Parathyroid adenoma (tissue), 2 donors: ENCODE measurements around the gene ZNF384.

Experiments
- H2AFZ ChIP-seq: fragments of 300-600 bp; sonication (generic); one replicate; pipeline ENCODE4 v1.7.0; 2017; ENCODE audit warnings: antibody characterized with exemption, mild to moderate bottlenecking
- H3K27ac ChIP-seq: fragments of 300-600 bp; sonication (generic); one replicate; pipeline ENCODE4 v1.7.0; 2017
- H3K27me3 ChIP-seq: fragments of 300-600 bp; sonication (generic); one replicate; pipeline ENCODE4 v1.7.0; 2017; ENCODE audit warnings: low read length; ENCODE audit not compliant: control insufficient read depth, insufficient read depth
- H3K36me3 ChIP-seq: fragments of 300-600 bp; sonication (generic); one replicate; pipeline ENCODE4 v1.7.0; 2017; ENCODE audit warnings: low read length; ENCODE audit not compliant: control insufficient read depth, insufficient read depth
- H3K4me1 ChIP-seq: fragments of 300-600 bp; sonication (generic); one replicate; pipeline ENCODE4 v1.7.0; 2017; ENCODE audit warnings: control low read depth
- H3K4me2 ChIP-seq: fragments of 300-600 bp; sonication (generic); one replicate; pipeline ENCODE4 v1.7.0; 2017; ENCODE audit warnings: low read length
- H3K4me3 ChIP-seq: fragments of 300-600 bp; sonication (generic); one replicate; pipeline ENCODE4 v1.7.0; 2017; ENCODE audit warnings: low read depth, low read length
- H3K79me2 ChIP-seq: fragments of 300-600 bp; sonication (generic); one replicate; pipeline ENCODE4 v1.7.0; 2017; ENCODE audit warnings: control low read depth
- H3K9ac ChIP-seq: fragments of 300-600 bp; sonication (generic); one replicate; pipeline ENCODE4 v1.7.0; 2017; ENCODE audit warnings: mild to moderate bottlenecking
- H3K9me3 ChIP-seq: fragments of 300-600 bp; sonication (generic); one replicate; pipeline ENCODE4 v1.7.0; 2017; ENCODE audit warnings: low read length; ENCODE audit not compliant: control insufficient read depth
- CTCF ChIP-seq: fragments of 300-600 bp; sonication (generic); IDR thresholded peaks from one replicate; pipeline ENCODE4 v1.7.0; 2017; ENCODE audit warnings: antibody characterized with exemption, mild to moderate bottlenecking
- donor health status: primary hyperparathyroidism.

The ZNF384 gene

GRCh38 chr12:6691473-6691872 lies 2.3 kb upstream of the ZNF384 start:
- Histone ChIP-seq H2AFZ (no peak overlapping the region), H3K9me3 (no peaks in the 10 kb centered on the region), H3K36me3 (no peaks in the 10 kb centered on the region), H3K79me2 (peaks cover 3% of the 10 kb centered on the region), H3K27ac (no peak overlapping the region), H3K4me1 (peaks cover 13% of the 10 kb centered on the region), H3K27me3 (no peaks in the 10 kb centered on the region), H3K4me3 (no peak overlapping the region), H3K4me2 (no peak overlapping the region), H3K9ac (no peak overlapping the region)
- no peak for TF ChIP-seq CTCF

DNA sequence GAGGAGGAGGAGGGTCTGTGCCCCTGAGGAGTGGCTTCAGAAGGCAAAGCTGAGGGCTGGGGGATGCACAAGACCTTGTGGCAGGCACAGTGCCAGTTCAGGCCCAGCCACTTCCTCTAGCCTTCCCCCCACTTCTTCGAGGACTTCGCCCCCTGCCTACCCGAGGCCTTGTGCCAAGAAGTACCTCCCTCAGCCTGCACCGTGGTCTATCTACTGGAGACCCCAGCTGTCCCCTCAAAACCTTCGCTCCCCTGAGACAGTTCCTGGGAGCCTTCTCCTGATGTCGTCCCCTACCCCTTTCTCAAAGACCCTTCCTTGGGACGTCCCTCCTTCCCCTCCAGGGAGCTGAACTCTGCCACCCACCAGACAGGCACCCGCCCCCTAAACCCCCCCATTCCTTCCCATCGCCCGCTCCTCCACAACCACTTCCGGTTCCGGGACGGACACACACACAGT lies 604 bp downstream of the ZNF384 start:
- Histone ChIP-seq H2AFZ (peak overlapping the region; percentile 87), H3K9me3 (no peaks in the 10 kb centered on the region), H3K27me3 (no peaks in the 10 kb centered on the region), H3K79me2 (peaks cover 19% of the 10 kb centered on the region), H3K27ac (peak overlapping the region; percentile 98), H3K4me2 (peak overlapping the region; percentile 84), H3K4me3 (peak overlapping the region; percentile 98), H3K36me3 (no peaks in the 10 kb centered on the region), H3K9ac (peak overlapping the region; percentile 92), H3K4me1 (peaks cover 13% of the 10 kb centered on the region)
- TF ChIP-seq CTCF = no peak

GRCh38 chr12:6685814-6686213 lies 3.4 kb downstream of the ZNF384 start:
- H3K9me3 ChIP-seq = no peaks in the 10 kb centered on the region
- no peak overlapping the region for H3K4me2 ChIP-seq
- no peak for TF ChIP-seq CTCF
- H3K27me3 ChIP-seq = no peaks in the 10 kb centered on the region
- H3K9ac ChIP-seq = no peak overlapping the region
- no peak overlapping the region for H2AFZ ChIP-seq
- H3K36me3 ChIP-seq = no peaks in the 10 kb centered on the region
- H3K27ac ChIP-seq = no peak overlapping the region
- H3K79me2 ChIP-seq = peaks cover 27% of the 10 kb centered on the region
- H3K4me1 ChIP-seq = peaks cover 15% of the 10 kb centered on the region
- H3K4me3 ChIP-seq = no peak overlapping the region

DNA sequence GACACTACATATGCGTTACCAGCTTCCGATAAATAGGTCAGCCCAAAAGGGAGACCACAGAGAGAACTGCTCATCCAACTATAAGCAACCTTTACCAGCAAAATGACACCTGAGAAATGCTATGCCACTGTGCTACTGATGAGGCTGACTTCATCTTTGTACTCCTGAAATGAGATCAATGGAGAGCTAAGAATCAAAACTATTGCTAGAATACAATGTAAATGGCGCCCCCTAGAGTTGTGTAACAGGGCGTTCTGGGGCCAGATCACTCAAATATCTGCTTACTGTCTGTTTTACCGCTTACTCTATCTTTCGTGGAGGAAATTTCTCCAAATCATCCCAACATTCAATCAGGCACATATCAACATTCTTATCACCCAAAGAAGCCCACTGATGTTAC lies 4.6 kb downstream of the ZNF384 start:
- no peak overlapping the region for H3K9ac ChIP-seq
- TF ChIP-seq CTCF = peak; percentile 24
- peak overlapping the region; percentile 1 for H3K27ac ChIP-seq
- no peaks in the 10 kb centered on the region for H3K27me3 ChIP-seq
- H3K36me3 ChIP-seq = no peaks in the 10 kb centered on the region
- H3K4me3 ChIP-seq = no peak overlapping the region
- no peaks in the 10 kb centered on the region for H3K9me3 ChIP-seq
- peaks cover 34% of the 10 kb centered on the region for H3K79me2 ChIP-seq
- H2AFZ ChIP-seq = no peak overlapping the region
- H3K4me2 ChIP-seq = no peak overlapping the region
- H3K4me1 ChIP-seq = peaks cover 15% of the 10 kb centered on the region

DNA sequence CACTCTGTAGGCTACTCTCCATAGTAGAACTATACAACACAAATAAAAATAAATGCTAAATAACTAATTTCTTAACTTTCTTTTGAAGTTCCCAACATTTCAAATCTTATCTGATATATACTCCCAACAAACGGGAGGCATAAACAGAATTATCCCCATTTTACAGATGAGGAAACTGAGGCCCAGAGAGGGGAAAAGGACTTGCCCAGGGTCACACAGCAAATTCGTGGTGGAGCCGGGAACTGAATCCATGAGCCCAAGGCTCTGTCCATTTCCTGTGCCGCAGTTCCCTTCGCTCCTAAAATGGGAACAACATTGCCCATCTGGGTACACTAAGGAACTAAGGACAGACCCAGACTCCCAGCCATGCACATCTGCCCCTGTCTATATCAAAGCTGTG lies 12.2 kb downstream of the ZNF384 start:
- no peak overlapping the region for H3K4me2 ChIP-seq
- no peak overlapping the region for H3K4me3 ChIP-seq
- no peaks in the 10 kb centered on the region for H3K36me3 ChIP-seq
- H3K4me1 ChIP-seq = no peaks in the 10 kb centered on the region
- no peaks in the 10 kb centered on the region for H3K9me3 ChIP-seq
- H3K9ac ChIP-seq = no peak overlapping the region
- H3K27ac ChIP-seq = no peak overlapping the region
- no peaks in the 10 kb centered on the region for H3K27me3 ChIP-seq
- TF ChIP-seq CTCF = no peak
- H3K79me2 ChIP-seq = peaks cover 34% of the 10 kb centered on the region
- H2AFZ ChIP-seq = no peak overlapping the region
